ENCODE measurements around the gene SPATA31E1.

DNA sequence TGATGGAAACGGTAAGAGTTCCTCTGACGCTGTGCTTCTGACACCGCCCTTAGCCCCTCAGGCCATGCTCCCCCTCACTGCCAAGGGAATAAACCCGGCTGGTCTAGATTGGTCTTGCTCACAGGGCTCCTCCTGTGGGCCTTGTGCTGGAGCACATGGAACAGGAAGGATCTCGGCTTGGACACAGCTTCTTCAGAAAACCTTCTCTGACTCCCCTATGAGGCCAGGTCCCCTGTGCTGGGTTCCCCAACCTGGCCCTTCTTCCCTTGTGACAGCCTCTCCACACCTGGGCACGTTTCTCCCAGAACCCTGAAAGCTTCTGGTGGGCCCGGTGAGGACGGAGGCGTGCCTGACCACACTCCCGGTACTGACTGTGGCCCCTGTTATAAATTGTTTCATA lies 8.2 kb downstream of the SPATA31E1 start:
- TF ChIP-seq POLR2A (IDR thresholded peaks at IDR 0.05): no peak
- TF ChIP-seq CTCF (IDR thresholded peaks at IDR 0.05): no peak

All from lower leg skin (tissue), 3 donors.